Mucosa of stomach (tissue), 1 donor: ENCODE measurements around the gene GUCA1A.

Source experiments
- H3K27me3 ChIP-seq: one replicate; pipeline ENCODE4 v1.7.0; 2013; ENCODE audit warnings: mild to moderate bottlenecking, low read length; ENCODE audit not compliant: control insufficient read depth, insufficient read depth
- H3K36me3 ChIP-seq: one replicate; pipeline ENCODE4 v1.7.0; 2013; ENCODE audit warnings: low read length; ENCODE audit not compliant: control insufficient read depth, insufficient read depth
- H3K4me1 ChIP-seq: one replicate; pipeline ENCODE4 v1.7.0; 2013; ENCODE audit warnings: mild to moderate bottlenecking, low read length; ENCODE audit not compliant: control insufficient read depth, insufficient read depth
- H3K4me3 ChIP-seq: one replicate; pipeline ENCODE4 v1.7.0; 2013; ENCODE audit warnings: low read length
- H3K9ac ChIP-seq: one replicate; pipeline ENCODE4 v1.7.0; 2013; ENCODE audit warnings: mild to moderate bottlenecking, low read length, moderate library complexity
- H3K9me3 ChIP-seq: one replicate; pipeline ENCODE4 v1.7.0; 2013; ENCODE audit warnings: mild to moderate bottlenecking, low read length, moderate library complexity; ENCODE audit not compliant: control insufficient read depth
- donor health status: Pancreatic carcinoma.

GUCA1A gene

GRCh38 chr6:42173101-42173500, at the start of gene GUCA1A:
GUCA1A (plus strand) TSS chr6:42173364; CDS start chr6:42173614, 250 bp downstream.
- H3K4me1 ChIP-seq: peaks cover 7% of the 10 kb centered on the region
- no peak within 1 kb of the TSS for H3K9ac ChIP-seq
- no peaks in the 10 kb centered on the region for H3K36me3 ChIP-seq
- H3K27me3 ChIP-seq: peaks cover under 1% of the 10 kb centered on the region
- no peaks in the 10 kb centered on the region for H3K9me3 ChIP-seq
- no peak within 1 kb of the TSS for H3K4me3 ChIP-seq

DNA sequence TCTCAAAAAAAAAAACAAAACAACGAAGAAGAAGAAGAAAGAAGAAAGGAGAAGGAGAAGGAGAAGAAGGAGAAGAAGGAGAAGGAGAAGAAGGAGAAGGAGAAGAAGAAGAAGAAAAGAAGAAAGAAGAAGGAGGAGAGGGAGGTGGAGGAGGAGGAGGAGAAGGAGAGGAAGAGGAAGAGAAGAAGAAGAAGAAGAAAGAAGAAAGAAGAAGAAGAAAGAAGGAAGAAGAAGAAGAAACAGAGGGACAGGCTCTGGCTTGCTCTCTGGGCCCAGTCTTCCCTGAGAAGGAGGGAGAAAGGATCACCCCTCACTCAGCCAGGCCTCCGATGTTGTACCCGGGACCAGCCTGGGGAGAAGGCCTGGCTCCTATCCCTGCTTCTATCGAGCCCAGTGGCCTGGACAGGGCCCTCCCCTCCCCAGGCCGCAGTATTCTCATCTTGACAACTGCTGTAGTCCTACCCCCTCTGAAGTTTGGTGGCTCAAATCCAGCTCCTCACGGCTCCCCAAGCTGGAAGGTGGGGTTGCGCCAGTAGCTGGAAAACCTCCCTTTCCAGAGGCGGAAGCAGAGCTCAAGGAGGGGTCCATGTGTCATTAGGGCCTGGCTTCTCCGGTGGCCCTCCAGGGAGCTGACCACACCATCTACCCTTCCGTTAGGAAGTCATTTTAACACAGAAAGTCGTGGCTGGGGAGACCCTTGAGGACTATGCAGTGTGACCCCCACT, 49.6 kb upstream of the GUCA1A start:
- Histone ChIP-seq H3K4me1 (peaks cover 66% of the 10 kb centered on the region), H3K4me3 (no peak overlapping the region), H3K36me3 (peaks cover 19% of the 10 kb centered on the region), H3K27me3 (no peaks in the 10 kb centered on the region), H3K9ac (peak overlapping the region; percentile 59), H3K9me3 (no peaks in the 10 kb centered on the region)

GRCh38 chr6:42124223-42124836, 48.8 kb upstream of the GUCA1A start:
- H3K9ac ChIP-seq: peak overlapping the region; percentile 59

DNA sequence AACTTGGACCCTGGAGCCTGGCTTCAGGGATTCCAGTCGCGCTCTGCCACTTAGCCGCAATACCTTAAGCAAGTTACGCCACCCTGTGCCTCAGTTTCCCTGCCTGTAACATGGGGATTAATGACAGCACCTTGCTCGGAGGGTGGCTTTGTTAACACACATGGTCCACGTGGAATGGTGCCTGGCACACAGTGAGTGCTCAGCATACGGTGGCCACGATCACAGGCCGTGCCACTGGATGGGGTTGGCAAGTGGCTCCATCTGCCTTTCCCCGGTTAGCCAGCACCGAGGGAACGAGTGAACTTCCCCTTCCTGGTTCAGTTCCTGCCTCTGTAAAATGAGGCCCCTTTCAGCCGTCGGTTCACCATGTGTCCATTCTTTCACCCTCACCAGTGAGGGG, 47.9 kb upstream of the GUCA1A start:
- peaks cover 21% of the 10 kb centered on the region for H3K36me3 ChIP-seq
- H3K4me1 ChIP-seq: peaks cover 67% of the 10 kb centered on the region
- H3K9me3 ChIP-seq: no peaks in the 10 kb centered on the region
- peak overlapping the region; percentile 59 for H3K9ac ChIP-seq
- H3K27me3 ChIP-seq: no peaks in the 10 kb centered on the region
- no peak overlapping the region for H3K4me3 ChIP-seq

More at GRCh38 chr6:42124223-42124836, 48.8 kb upstream of the GUCA1A start:
- Histone ChIP-seq H3K4me3 (no peak overlapping the region), H3K4me1 (peaks cover 67% of the 10 kb centered on the region), H3K9me3 (no peaks in the 10 kb centered on the region), H3K36me3 (peaks cover 21% of the 10 kb centered on the region), H3K27me3 (no peaks in the 10 kb centered on the region)

DNA sequence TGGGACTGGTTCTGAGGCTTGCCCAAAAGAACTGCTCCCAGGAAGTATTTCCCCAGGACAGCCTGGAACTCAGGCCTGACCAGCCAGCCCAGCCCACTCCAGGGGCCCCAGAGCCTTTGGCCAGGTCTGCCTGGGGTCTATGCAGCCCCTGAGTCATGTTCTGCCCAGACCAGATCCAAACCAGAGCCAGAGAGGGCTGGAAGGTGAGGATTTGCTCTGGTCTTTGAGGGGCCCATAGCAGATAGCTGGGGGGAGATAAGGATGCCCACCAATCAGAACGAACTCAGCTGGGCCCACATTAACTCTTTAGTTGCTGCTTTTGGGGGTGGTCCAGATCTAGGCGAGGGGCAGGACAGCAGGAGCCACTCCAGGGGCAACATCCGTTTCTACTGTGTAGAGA, 47.5 kb upstream of the GUCA1A start:
- no peaks in the 10 kb centered on the region for H3K9me3 ChIP-seq
- peaks cover 21% of the 10 kb centered on the region for H3K36me3 ChIP-seq
- H3K9ac ChIP-seq: no peak overlapping the region
- no peaks in the 10 kb centered on the region for H3K27me3 ChIP-seq
- no peak overlapping the region for H3K4me3 ChIP-seq
- H3K4me1 ChIP-seq: peaks cover 64% of the 10 kb centered on the region

- Histone ChIP-seq H3K9ac (no peak overlapping the region), H3K9me3 (no peaks in the 10 kb centered on the region), H3K4me1 (peaks cover 54% of the 10 kb centered on the region), H3K36me3 (peaks cover 30% of the 10 kb centered on the region), H3K4me3 (no peak overlapping the region), H3K27me3 (no peaks in the 10 kb centered on the region)
These were observed 44.5 kb upstream of the GUCA1A start for GRCh38 chr6:42128460-42129359.

DNA sequence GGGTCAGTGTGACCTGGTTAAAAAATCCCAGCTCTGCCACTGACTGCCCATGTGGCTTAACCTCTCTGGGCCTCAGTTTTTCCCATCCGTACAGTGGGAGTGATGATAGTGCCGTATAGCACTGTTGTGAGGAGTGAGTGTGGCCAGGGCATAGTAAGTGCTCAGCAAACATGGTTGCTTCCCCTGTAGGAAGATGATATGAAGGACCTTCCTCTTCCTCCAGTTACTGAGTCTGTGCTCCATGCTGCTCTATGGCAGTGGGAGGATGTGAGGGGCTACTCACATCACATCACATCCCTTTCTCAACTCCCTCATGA, 43.8 kb upstream of the GUCA1A start:
- Histone ChIP-seq H3K9me3 (no peaks in the 10 kb centered on the region), H3K4me3 (no peak overlapping the region), H3K4me1 (peaks cover 53% of the 10 kb centered on the region), H3K27me3 (no peaks in the 10 kb centered on the region), H3K9ac (no peak overlapping the region), H3K36me3 (peaks cover 29% of the 10 kb centered on the region)

DNA sequence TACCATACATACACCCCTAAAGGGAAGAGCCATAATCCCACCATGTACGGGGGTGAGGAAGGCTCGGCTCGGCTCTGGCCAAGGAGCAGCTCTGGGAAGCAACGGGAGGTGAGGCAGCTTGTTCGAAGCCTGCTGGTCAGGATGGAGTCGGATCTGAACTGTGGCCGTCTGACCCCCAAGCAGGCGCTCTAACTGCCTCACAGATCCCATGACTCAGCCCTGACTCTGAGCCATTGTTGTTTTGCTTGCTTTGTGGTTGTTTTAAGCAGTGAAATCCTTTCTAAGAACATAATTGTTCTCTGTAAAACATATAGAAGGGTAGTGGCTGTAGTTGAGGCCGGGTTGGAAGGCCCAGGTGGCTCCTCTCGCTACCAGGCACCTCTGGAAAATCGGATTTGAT, 41.6 kb upstream of the GUCA1A start:
- Histone ChIP-seq H3K4me3 (no peak overlapping the region), H3K27me3 (no peaks in the 10 kb centered on the region), H3K9me3 (no peaks in the 10 kb centered on the region), H3K9ac (no peak overlapping the region), H3K4me1 (peaks cover 55% of the 10 kb centered on the region), H3K36me3 (peaks cover 21% of the 10 kb centered on the region)

DNA sequence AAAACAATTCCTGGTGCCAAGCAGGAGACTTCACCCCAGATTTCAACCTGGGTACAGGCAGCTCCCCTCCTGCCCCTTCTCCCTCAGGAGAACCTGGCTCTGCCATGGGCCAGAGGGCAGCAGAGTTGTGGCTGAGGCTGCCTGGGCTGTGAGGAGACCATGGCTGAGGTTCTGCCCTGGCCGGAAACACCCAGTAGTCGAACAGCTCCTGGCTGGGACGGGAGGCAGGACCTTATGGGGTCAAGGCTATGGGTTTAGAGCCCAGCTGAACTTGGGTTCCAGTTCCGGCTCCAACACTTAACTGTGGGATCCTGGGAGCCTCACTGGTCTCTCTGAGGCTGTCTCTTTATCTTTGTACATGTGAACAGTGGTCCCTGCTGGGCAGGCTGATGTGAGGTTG, 39.2 kb upstream of the GUCA1A start:
- H3K9ac ChIP-seq: peak overlapping the region; percentile 22
- peaks cover 70% of the 10 kb centered on the region for H3K4me1 ChIP-seq
- H3K36me3 ChIP-seq: peaks cover 13% of the 10 kb centered on the region
- no peak overlapping the region for H3K4me3 ChIP-seq
- H3K9me3 ChIP-seq: no peaks in the 10 kb centered on the region
- no peaks in the 10 kb centered on the region for H3K27me3 ChIP-seq

GRCh38 chr6:42135161-42135560, 38.0 kb upstream of the GUCA1A start:
- no peak overlapping the region for H3K4me3 ChIP-seq

DNA sequence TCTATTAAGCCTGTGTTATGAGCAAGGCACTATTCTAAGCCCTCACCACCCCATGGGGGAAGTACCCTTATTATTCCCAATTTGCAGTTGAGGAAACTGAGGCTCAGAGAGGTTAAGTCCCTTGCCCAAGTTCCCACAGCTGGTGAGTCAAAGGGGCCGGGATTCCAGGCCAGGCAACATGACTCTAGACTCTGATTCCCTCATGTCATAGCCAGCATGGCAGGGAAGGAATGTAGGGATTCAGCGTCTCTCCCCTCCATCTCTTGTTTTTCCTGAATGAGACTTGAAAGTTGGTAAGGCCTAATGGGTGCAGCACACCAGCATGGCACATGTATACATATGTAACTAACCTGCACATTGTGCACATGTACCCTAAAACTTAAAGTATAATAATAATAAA, 37.4 kb upstream of the GUCA1A start:
- H3K4me1 ChIP-seq: peaks cover 81% of the 10 kb centered on the region
- H3K9me3 ChIP-seq: no peaks in the 10 kb centered on the region
- H3K27me3 ChIP-seq: no peaks in the 10 kb centered on the region
- no peak overlapping the region for H3K4me3 ChIP-seq
- H3K36me3 ChIP-seq: peaks cover 13% of the 10 kb centered on the region
- H3K9ac ChIP-seq: peak overlapping the region; percentile 48

More at GRCh38 chr6:42135161-42135560, 38.0 kb upstream of the GUCA1A start:
- no peaks in the 10 kb centered on the region for H3K27me3 ChIP-seq
- H3K36me3 ChIP-seq: peaks cover 13% of the 10 kb centered on the region
- H3K9me3 ChIP-seq: no peaks in the 10 kb centered on the region
- H3K9ac ChIP-seq: peak overlapping the region; percentile 48
- H3K4me1 ChIP-seq: peaks cover 76% of the 10 kb centered on the region
